Left lobe of liver (tissue), 2 donors: ENCODE data around the gene SELENOT. TPM values are rescaled to one million over a fixed set of nuclear protein-coding genes. Genes with fewer than 3 reads are reported as not detected.
"Not testable (repeated sequence)": the region's sequence is repeated elsewhere in the genome, so short reads cannot be mapped to it uniquely, and the experiment has no call there.

Experiments
- ATAC-seq: fragments of 200-7000 bp; cut with Tn5 transposase; one replicate; pipeline ENCODE4 v1.9.1; 2020; ENCODE audit warnings: mild to moderate bottlenecking, moderate library complexity
- DNase-seq: peaks from one replicate; pipeline ENCODE4 v3.0.0-alpha.2; 2020; ENCODE audit warnings: low spot score
- total RNA-seq: library from RNA; stranded (reverse); gene quantifications from one replicate; pipeline ENCODE4 v1.2.1, GENCODE V29; 2021
- donor health status: DM: no; HTN: no; CAD: no; lungs with moderate emphysema.
- donor health status: DM: no; HTN: yes; CAD: no.

SELENOT gene
- total RNA-seq, 1 donor from 2014 or later = 42.5 TPM

DNA sequence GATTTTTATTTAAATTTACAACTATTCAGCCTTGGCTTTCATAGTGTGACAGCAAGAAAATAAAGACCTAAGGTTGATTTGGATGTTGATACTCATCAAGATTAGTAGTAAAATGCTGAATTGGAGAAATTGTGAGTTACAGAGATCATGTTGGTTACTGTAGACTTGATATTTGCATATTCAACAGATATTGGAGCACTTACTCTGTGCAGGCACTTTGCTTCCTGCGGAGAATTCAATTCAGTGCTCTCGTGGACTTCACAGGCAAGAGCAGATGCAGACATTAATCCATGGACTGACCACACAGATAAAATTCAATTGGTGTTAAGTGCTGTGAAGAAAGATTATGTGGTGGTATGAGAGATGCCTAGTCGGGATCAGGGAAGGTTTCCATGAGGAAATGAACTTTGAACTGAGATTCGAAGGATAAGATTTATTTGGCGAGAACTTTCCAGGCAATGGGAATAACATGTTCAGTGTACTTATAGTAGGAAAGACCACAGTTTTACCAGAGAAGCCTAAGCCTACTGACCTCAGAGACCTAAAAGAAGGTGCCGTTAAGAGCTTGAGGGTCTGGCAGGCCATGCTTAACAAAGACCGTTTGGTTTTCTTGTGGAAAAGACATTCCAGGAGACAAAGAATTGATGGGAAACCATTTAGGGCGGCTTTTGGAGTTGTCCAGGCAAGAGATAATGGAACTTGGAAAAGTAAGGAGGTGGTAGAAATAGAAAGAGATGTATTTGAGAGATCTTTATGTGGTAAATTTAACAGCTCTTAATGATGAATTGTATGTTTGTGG is 4.3 kb downstream of the SELENOT start:
- DNase-seq (no peak), ATAC-seq (no peak)

DNA sequence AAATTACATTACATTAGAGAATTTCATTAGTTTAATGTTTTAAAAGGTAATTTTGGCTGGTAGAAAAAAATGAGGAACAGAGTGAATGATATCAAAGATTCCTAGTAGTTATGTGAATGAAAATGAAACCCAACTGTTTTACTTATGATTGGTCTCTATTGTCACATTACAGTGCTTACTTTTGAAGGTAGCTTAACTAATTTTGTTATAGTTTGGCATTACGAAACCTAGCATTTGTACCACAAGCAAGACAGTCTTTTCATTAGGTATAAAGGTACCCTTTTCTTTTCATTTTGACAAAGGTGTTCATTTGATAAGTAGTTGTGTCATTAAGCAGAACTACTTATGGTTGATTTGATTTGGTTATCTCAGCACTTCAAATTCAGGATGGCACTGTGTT is 6.9 kb downstream of the SELENOT start:
- ATAC-seq = no peak

GRCh38 chr3:150610785-150611184 is 7.7 kb downstream of the SELENOT start:
- ATAC-seq (peak; percentile 73), DNase-seq (no peak)

More for the DNA sequence above, 6.9 kb downstream of the SELENOT start:
- no peak for DNase-seq

GRCh38 chr3:150611666-150612065 is 8.5 kb downstream of the SELENOT start:
- ATAC-seq = no peak
- DNase-seq = no peak

GRCh38 chr3:150612494-150612893 is 9.4 kb downstream of the SELENOT start:
- DNase-seq = no peak
- no peak for ATAC-seq

DNA sequence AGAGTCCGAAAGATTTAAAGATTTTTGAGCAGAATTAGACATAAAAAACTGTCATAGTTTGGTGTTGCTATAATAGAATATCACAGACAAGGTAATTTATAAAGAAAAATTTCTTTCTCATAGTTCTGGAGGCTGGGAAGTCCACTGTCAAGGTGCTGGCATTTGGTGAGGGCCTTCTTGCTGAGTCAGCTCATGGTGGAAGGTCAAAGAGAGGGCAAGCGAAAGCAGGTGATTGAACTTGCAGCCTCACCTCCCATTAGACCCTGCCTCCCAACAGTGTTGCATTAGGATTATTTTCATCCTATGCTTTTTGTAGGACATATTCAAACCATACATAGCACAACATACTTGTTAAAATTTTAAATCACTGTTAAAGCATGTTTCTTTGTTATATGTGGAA is 9.9 kb downstream of the SELENOT start:
- ATAC-seq (peak; percentile 73), DNase-seq (no peak)

DNA sequence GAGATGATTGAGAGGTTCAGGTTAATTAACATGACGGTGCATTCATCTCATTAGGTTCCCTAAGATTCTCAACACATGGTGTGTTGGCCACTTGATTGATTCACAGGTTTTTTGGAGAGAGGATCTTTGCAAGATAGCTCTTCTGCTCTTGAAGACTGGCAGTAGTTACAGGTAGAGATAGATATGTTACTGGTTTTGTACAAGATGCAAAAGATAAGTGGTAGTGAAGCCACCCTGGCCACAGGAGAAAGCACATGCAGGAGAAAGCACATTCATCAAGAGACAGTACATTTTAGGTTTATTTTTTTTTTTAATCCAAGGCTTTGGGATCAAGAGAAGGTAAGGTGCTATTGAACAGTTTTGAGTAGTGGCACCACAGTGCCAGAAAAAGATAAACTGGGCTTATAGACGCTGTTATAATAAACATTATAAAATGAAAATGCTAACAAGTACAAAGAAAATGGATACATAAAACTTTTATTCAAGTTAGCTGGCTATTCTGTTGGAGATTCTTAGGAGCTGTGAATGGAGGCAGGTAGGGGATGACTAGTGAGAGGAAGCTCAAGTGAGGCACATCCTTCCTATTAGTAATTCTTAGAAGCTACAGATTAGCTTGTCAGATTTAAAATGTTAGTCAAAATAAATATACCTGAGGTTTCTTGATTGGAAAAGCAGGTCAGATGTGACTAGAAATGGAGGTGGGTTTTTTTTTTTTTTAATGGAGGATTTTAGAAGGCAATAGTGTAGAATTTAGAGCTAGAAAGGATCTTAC is 10.8 kb downstream of the SELENOT start:
- no peak for DNase-seq
- ATAC-seq = no peak

DNA sequence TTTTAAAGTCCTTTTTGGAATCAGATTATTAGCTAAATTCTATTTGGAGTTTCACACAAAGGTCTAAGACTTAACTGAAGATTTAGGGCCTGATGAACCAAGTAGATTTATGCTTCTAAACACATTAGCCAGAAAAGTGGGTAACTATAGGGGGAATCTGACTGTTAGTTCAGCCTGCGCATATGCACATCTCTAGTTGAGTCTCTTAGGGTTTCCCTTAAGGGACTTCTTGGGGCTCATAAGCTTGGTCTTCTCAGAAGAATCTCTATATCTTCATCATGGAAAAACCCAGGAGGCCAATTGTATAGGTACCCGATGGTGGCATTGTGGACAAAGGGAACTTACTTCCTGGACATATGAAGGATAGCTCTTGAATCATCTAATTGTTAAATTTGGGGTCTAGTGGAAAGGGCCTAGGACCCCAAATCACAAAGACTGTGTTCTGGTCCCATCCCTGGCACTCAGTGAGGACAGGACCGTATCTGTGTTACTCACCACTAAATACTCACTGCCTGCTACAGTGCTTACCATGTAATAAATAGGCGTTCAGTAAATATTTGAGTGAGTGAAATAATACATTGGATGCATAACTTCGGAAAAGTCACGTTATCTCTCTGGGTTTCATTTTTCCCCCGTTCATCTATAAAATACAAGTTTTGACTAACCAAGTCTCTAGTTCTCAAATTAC is 17.0 kb downstream of the SELENOT start:
- DNase-seq = no peak
- no peak for ATAC-seq

GRCh38 chr3:150622955-150623354 is 19.8 kb downstream of the SELENOT start:
- DNase-seq, ATAC-seq: not testable (repeated sequence)

- DNase-seq (no peak), ATAC-seq (no peak)
Observed at GRCh38 chr3:150623945-150624344, 20.8 kb downstream of the SELENOT start.

GRCh38 chr3:150626148-150626930 is 23.2 kb downstream of the SELENOT start:
- DNase-seq (no peak), ATAC-seq (no peak)

GRCh38 chr3:150627557-150627956 is 24.4 kb downstream of the SELENOT start:
- DNase-seq (no peak), ATAC-seq (no peak)

DNA sequence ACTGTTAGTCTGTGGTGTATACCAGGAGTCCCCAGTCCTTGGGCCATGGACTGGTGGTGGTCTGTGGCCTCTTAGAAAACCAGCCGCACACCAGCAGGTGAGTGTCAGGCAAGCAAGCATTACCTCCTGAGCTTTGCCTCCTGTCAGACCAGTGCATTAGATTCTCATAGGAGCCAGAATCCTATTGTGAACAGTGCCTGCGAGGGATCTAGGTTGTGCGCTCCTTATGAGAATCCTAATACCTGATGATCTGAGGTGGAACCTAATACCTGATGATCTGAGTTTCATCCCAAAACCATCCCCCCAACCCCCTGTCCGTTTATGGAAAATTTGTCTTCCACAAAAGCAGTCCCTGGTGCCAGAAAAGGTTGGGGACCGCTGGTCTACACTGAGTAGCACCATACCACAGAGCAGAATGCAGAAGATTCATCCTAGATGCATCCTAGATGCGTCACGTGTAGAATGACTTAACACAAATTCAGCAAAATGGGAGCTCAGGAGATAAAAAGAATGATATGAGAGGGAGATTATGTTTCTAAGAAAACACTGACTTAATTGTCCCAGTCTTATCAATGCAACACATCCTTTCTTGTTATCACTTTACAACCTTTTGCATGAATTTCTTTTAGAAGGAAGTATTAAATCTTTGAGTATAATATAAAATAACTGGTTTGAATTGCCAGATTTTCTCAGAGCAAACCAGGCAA is 28.5 kb downstream of the SELENOT start:
- DNase-seq (no peak), ATAC-seq (no peak)

GRCh38 chr3:150635076-150635475 is 32.0 kb downstream of the SELENOT start:
- no peak for ATAC-seq
- no peak for DNase-seq

GRCh38 chr3:150635526-150635925 is 32.4 kb downstream of the SELENOT start:
- DNase-seq (no peak), ATAC-seq (no peak)

DNA sequence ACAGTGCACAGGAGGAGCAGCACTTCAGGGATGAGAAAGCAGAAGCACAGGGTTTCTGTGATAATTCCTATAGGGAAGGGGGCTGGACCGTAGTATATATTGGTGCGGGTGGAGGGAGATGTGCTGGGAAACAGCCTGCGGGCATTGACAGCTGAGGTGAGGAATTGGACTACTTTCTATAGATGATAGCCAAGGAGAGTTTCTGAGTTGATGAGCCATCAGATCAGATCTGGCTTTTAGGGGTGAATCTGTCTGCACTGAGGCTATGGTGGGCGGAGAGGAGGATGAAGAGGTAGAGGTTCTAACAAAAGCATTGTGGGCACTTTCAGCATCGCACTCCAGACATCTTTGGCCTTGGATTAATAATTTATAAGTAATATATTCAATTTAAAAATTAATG is 33.1 kb downstream of the SELENOT start:
- no peak for DNase-seq
- no peak for ATAC-seq

GRCh38 chr3:150639262-150639661 is 36.1 kb downstream of the SELENOT start:
- ATAC-seq (no peak), DNase-seq (no peak)

DNA sequence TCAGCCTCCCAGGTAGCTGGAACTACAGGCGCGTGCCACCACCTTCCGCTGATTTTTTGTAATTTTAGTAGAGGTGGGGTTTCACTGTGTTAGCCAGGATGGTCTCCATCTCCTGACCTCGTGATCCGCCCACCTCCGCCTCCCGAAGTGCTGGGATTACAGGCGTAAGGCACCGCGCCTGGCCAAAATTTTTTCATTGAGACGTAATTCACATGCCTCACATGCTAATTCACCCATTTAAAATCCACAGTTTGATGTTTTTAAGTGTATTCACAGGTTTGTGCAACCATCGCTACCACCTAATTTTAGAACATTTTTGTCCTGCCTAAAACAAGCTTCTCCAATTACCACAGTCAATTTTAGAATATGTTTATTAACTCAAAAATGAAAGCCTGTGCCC is 37.1 kb downstream of the SELENOT start:
- DNase-seq (no peak), ATAC-seq (no peak)

GRCh38 chr3:150653110-150653561 is 50.0 kb downstream of the SELENOT start:
- DNase-seq (no peak), ATAC-seq (no peak)

- no peak for ATAC-seq
Observed at GRCh38 chr3:150656316-150656715, 53.2 kb downstream of the SELENOT start.

More at GRCh38 chr3:150656316-150656715, 53.2 kb downstream of the SELENOT start:
- no peak for DNase-seq
